Stimulated activated CD4-positive, alpha-beta T cell treated with anti-CD3 and anti-CD28 coated beads, Interleukin-12 subunit alpha, Interleukin-12 subunit beta, amount 100 ng/mL, for 48 hours (primary cell): ENCODE data around the gene SORL1-AS1.
"Not testable (repeated sequence)": the region's sequence is repeated elsewhere in the genome, so short reads cannot be mapped to it uniquely, and the experiment has no call there.

ENCODE experiments used
- DNase-seq, 3 donors: peaks; one replicate each; pipeline ENCODE4 v3.0.0-alpha.2; 2020; ENCODE audit warnings: low read depth in 2 of 3, low spot score in 1 of 3

SORL1-AS1 gene

GRCh38 chr11:121431820-121432526, 20.8 kb downstream of the SORL1-AS1 start:
- no peak for DNase-seq

GRCh38 chr11:121429556-121429955, 23.2 kb downstream of the SORL1-AS1 start:
- no peak for DNase-seq

GRCh38 chr11:121427400-121427744, 25.4 kb downstream of the SORL1-AS1 start:
- no peak for DNase-seq

GRCh38 chr11:121426476-121427399, 26.0 kb downstream of the SORL1-AS1 start:
- DNase-seq, result peak in 1 of 3 donors; percentile 49

- no peak for DNase-seq
These were observed 26.9 kb downstream of the SORL1-AS1 start for GRCh38 chr11:121425828-121426227.

DNA sequence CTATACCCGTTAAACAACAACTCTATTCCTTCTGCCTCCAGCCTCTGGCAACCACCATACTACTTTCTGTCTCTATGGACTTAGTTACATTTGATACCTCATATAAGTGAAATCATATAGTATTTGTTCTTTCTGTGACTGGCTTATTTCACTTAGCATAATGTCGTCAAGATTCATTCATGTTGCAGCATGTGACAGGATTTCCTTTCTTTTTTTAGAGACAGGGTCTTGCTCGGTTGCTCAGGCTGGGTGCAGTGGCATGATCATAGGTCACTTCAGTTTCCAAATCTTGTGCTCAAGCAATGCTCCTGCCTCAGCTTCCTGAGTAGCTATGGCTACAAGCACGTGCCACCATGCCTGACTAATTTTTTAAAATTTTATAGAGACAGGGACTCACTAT, 30.1 kb downstream of the SORL1-AS1 start:
- DNase-seq, result no peak

DNA sequence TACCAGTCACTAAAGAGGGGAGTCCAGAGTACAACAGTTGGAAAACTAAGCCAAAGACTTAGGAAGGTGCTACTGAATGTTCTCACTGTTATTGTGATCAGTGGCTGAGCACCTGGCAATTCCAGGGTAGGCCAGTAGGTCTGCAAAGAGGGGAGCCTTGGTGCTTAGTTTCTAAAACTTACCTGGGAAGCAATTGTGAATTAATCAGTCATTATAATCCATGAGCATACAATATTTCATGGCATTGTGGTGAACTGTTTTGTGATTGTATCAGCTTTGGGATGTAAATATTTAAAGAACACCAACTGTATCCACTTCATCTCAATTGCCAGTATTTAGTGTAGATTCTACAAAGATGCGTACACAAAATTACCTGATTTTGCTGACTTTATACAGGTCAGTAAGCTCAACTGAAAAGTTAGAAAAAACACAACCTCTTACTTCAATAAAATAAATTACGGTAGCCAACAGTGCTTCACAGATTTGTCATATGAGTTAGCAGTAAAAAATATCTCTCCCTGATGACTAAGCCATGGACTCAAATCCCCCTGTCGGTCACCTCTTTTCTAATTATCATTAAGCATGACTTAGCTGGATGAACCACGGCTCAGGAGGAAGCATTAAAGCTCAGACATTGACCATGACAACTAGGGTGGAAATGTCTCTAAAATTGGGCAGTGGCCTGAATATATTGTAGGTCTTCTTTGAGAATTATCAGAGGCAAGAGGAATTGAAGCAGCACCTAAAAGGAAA, 31.4 kb downstream of the SORL1-AS1 start:
- no peak for DNase-seq

GRCh38 chr11:121420398-121420797, 32.4 kb downstream of the SORL1-AS1 start:
- DNase-seq, result no peak

- no peak for DNase-seq
These were observed 32.9 kb downstream of the SORL1-AS1 start for GRCh38 chr11:121419836-121420235.

DNA sequence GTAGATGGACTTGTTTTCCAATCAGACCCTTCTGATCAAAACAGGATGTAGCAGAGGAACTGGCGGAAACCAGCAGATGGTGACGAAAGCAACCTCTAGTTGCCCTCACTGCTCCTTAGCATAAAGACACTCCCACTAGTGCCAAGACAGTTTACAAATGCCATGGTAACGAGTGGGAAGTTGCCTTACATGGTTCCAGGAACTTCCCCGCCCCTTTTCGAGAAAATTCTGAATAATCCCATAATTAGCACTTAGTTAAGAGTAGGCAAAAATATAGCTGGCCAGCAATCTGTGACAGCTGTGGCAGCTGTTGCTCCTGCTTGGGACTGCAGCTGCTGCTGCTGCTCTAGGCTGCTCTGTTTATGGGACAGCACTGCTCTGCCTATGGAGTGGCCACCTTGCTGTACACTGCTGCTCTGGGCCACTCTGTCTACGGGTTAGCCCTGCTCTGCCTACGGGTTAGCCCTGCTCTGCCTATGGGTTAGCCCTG, 34.1 kb downstream of the SORL1-AS1 start:
- no peak for DNase-seq

DNA sequence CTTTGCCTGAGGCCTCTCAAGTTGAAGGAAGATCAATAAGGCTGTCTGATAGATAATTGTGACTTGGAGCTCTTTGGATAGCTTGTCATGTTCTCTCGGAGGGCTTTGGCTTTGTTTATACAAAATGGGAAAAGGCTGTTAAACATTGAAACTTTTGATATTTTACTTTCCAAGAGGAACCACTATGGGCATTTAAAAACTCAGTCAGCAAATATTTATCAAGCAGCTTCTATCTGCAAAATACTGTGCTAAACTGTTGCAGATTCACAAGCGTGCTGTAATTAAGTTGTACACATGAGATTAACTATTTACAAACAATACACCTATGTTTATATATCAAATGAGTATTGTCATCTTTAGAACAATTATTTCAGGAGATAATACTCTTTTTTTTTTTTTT, 35.2 kb downstream of the SORL1-AS1 start:
- no peak for DNase-seq

DNA sequence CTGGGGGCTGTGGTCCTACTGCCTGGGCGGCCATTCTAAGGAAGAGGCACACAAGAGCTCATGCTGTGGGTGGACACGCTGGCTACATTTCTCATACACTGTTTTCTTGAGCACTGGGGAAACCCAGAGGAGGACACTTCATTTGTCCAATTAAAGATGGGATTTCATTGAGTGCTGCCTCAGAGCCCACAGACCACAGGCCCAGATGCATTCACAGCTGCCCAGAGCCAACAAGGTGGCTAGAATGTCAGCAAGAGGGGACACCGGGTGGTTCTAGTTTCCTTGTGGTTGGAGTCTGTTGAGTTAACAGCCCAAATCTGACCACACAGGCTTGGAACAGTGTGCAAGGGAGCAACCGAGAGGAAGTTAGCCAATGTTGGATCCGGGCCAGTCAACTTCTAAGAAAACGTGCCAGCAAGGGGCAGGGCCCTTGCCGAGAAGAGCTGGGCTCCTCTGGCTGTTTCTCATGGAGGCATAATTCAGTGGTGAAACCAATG, 35.7 kb downstream of the SORL1-AS1 start:
- DNase-seq, result peak in 2 of 3 donors; percentile 33 to 41

- DNase-seq, result no peak
These were observed 36.9 kb downstream of the SORL1-AS1 start for GRCh38 chr11:121415856-121416255.

GRCh38 chr11:121414141-121414913, 38.4 kb downstream of the SORL1-AS1 start:
- no peak for DNase-seq

- DNase-seq, result no peak
These were observed 39.9 kb downstream of the SORL1-AS1 start for GRCh38 chr11:121412711-121413415.

GRCh38 chr11:121412000-121412587, 40.7 kb downstream of the SORL1-AS1 start:
- no peak for DNase-seq

DNA sequence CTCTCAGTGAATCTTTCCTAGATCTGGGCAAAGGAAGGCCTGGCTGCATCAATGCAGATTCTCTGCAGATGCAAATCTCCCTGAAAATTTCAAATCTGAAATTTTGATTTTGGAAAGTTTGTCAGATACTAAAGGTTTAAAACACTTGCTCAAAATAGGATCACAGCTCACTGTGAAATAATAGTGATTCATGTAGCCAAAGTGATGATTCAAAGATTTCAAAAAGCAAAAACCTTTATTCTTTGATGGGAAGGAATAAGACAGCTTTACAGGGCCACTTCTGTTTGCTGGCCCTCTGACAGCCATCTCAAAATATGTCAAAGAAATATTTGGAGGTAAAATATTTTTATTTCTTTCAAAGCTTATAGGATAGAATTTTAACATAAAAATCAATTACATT, 41.4 kb downstream of the SORL1-AS1 start:
- DNase-seq, result not testable (repeated sequence)

DNA sequence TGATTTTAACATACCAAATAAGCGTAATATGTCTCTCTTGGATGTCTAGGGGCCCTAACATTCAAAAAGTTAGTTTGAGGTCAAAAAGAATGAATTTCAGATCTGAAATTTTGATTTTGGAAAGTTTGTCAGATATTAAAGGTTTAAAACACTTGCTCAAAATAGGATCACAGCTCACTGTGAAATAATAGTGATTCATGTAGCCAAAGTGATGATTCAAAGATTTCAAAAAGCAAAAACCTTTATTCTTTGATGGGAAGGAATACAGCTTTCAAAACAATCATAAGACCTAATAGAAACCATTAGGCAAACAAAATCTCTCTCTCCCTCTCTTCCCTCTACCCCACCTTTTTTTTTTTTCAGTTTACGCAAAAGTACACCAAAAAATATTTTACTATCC, 42.7 kb downstream of the SORL1-AS1 start:
- not testable (repeated sequence) for DNase-seq

- DNase-seq, result no peak
These were observed 43.9 kb downstream of the SORL1-AS1 start for GRCh38 chr11:121408830-121409229.
